ENCODE measurements around the gene HOXD3.

DNA sequence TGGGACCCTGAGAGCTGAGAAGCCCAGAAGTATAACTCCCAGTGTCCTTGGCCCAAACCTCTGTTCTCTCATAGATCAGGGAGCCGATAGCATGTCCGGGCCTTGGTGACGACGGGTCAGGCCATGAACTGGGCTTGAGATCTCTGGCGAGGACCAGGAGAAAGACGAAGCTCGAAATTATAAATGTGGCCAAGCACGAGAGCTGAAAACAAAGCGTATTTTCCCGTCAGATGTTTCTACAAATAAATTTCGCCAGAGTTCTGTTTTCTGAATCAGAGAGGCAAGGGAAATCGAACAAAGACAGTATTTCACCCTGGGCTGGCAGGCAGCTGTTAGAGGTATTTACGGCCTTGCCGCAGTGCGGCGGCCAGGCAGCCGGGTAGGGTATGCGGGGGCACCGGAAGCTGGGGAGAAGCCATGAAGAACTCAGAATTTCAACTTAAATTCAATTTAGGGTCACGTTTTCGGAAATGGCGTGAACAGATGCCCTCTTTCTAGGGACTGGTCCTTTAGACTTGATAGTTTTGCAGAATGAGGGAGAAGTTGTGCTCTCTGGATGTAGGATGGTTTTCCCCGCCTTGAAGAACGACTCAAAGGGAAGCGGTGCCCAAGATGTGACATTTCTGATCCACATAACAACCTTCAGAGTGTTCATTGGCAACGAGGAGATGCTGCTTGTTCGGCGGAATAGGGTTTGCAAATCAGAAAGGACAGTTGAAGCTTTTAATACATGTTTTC, 18.0 kb upstream of the HOXD3 start:
- TF ChIP-seq, protein P1, sequence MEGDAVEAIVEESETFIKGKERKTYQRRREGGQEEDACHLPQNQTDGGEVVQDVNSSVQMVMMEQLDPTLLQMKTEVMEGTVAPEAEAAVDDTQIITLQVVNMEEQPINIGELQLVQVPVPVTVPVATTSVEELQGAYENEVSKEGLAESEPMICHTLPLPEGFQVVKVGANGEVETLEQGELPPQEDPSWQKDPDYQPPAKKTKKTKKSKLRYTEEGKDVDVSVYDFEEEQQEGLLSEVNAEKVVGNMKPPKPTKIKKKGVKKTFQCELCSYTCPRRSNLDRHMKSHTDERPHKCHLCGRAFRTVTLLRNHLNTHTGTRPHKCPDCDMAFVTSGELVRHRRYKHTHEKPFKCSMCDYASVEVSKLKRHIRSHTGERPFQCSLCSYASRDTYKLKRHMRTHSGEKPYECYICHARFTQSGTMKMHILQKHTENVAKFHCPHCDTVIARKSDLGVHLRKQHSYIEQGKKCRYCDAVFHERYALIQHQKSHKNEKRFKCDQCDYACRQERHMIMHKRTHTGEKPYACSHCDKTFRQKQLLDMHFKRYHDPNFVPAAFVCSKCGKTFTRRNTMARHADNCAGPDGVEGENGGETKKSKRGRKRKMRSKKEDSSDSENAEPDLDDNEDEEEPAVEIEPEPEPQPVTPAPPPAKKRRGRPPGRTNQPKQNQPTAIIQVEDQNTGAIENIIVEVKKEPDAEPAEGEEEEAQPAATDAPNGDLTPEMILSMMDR (IDR thresholded peaks at IDR 0.05), result no peak
- TF ChIP-seq SMC3 (IDR thresholded peaks at IDR 0.05; ENCODE audit: low read depth, low read length) (no peak), SIN3A (IDR thresholded peaks at IDR 0.05; ENCODE audit: borderline replicate concordance, low read depth, low read length) (no peak), POLR2AphosphoS5 (IDR thresholded peaks at IDR 0.05; ENCODE audit: low read depth, low read length) (no peak), EZH2phosphoT487 (IDR thresholded peaks at IDR 0.05; ENCODE audit: borderline replicate concordance, low read depth) (no peak), NRF1 (IDR thresholded peaks at IDR 0.05; ENCODE audit: low read depth, low read length) (no peak), JUND (IDR thresholded peaks at IDR 0.05) (no peak), FOSL2 (IDR thresholded peaks at IDR 0.05; ENCODE audit: borderline replicate concordance, low read depth) (no peak), MXI1 (IDR thresholded peaks at IDR 0.05; ENCODE audit: low read depth, low read length) (no peak), TAF1 (IDR thresholded peaks at IDR 0.05; ENCODE audit: borderline replicate concordance, low read depth, low read length) (0 out of 2 replicates have a peak, but pooled peaks have one; percentile 9), TCF12 (IDR thresholded peaks at IDR 0.05) (no peak)
- TF ChIP-seq, protein P2, sequence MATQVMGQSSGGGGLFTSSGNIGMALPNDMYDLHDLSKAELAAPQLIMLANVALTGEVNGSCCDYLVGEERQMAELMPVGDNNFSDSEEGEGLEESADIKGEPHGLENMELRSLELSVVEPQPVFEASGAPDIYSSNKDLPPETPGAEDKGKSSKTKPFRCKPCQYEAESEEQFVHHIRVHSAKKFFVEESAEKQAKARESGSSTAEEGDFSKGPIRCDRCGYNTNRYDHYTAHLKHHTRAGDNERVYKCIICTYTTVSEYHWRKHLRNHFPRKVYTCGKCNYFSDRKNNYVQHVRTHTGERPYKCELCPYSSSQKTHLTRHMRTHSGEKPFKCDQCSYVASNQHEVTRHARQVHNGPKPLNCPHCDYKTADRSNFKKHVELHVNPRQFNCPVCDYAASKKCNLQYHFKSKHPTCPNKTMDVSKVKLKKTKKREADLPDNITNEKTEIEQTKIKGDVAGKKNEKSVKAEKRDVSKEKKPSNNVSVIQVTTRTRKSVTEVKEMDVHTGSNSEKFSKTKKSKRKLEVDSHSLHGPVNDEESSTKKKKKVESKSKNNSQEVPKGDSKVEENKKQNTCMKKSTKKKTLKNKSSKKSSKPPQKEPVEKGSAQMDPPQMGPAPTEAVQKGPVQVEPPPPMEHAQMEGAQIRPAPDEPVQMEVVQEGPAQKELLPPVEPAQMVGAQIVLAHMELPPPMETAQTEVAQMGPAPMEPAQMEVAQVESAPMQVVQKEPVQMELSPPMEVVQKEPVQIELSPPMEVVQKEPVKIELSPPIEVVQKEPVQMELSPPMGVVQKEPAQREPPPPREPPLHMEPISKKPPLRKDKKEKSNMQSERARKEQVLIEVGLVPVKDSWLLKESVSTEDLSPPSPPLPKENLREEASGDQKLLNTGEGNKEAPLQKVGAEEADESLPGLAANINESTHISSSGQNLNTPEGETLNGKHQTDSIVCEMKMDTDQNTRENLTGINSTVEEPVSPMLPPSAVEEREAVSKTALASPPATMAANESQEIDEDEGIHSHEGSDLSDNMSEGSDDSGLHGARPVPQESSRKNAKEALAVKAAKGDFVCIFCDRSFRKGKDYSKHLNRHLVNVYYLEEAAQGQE (IDR thresholded peaks at IDR 0.05; ENCODE audit: low read depth, low read length), result no peak
- TF ChIP-seq, protein P3, sequence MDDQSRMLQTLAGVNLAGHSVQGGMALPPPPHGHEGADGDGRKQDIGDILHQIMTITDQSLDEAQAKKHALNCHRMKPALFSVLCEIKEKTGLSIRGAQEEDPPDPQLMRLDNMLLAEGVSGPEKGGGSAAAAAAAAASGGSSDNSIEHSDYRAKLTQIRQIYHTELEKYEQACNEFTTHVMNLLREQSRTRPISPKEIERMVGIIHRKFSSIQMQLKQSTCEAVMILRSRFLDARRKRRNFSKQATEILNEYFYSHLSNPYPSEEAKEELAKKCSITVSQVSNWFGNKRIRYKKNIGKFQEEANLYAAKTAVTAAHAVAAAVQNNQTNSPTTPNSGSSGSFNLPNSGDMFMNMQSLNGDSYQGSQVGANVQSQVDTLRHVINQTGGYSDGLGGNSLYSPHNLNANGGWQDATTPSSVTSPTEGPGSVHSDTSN (IDR thresholded peaks at IDR 0.05), result 0 out of 2 replicates have a peak, but pooled peaks have one; percentile 14
